Mesothelial cell of epicardium (in vitro differentiated cells): Measurements from ENCODE around the gene SERPINH1. TPM values are rescaled to one million over a fixed set of nuclear protein-coding genes. Genes with fewer than 3 reads are reported as not detected.
A peak's percentile ranks its signal among the peaks of the same experiment; 100 is the strongest.
"Not testable (repeated sequence)": the region's sequence is repeated elsewhere in the genome, so short reads cannot be mapped to it uniquely, and the experiment has no call there.

Experiments
- DNase-seq, 2 experiments: peaks; one replicate each; pipeline ENCODE4 v3.0.0; 2021; ENCODE audit warnings: low spot score in 2 of 2; ENCODE audit not compliant: unreplicated experiment in 2 of 2
- H3K27ac Mint-ChIP-seq: 2 replicates; pipeline ENCODE4 v1.8.0; 2021; ENCODE audit warnings: mixed read lengths
- H3K27me3 Mint-ChIP-seq: 2 replicates; pipeline ENCODE4 v1.8.0; 2021; ENCODE audit warnings: low read depth, mixed read lengths
- H3K36me3 Mint-ChIP-seq: 2 replicates; pipeline ENCODE4 v1.8.0; 2021; ENCODE audit warnings: mixed read lengths
- H3K4me1 Mint-ChIP-seq: 2 replicates; pipeline ENCODE4 v1.8.0; 2021; ENCODE audit warnings: mixed read lengths
- H3K4me3 Mint-ChIP-seq: 2 replicates; pipeline ENCODE4 v1.8.0; 2021; ENCODE audit warnings: mild to moderate bottlenecking, moderate library complexity, mixed read lengths
- H3K9me3 Mint-ChIP-seq: 2 replicates; pipeline ENCODE4 v1.8.0; 2021; ENCODE audit warnings: mixed read lengths
- CTCF ChIP-seq: fragments of 200-600 bp; sonication (generic); IDR thresholded peaks from one replicate; pipeline ENCODE4 v1.5.0; 2021; ENCODE audit warnings: antibody characterized with exemption; ENCODE audit not compliant: unreplicated experiment
- total RNA-seq: library from RNA; stranded (reverse); gene quantifications from 3 replicates; pipeline ENCODE4 v1.2.1, GENCODE V29; 2021

SERPINH1 gene
- total RNA-seq, 1 donor from 2014 or later, result 375 TPM

DNA sequence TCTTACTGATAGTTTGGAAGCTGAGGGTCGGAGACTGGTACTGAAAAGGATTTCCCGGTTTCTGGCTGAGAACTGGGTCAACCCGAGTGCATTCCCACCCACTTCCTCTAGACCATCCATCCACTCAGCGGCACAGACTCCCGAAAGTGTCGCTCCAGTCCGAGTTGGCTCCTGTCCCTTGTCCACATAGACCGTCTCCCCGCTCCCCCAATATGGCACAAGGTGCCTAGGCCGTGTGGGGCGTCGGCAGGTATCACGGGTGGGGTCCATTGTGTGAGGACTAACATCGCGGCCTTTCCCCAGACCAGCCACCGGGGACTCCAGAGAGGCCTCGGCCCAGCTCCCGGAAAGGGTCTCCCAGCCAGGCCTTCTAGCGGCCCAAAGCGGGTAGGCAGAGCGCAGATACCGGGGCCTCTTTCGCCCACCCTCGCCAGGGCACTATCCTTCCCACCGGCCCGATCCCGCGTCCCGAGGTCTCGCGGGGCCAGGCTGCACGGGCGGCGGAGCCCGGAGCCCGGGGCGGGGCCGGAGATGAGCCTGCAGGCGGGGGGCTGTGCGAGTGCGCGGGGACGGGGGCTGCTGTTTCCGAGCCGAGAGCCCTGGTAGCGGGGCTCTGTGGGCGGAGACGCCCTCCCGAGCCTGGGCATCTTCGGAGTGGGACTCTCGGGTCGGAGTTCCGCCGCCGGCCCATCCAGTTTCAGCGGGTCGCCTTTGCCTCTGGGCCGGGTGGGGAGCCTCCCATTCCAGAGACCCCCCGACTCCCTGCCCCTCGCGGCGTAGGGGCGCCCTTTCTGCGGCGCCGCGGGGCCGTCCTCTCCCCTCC is 21.1 kb downstream of the SERPINH1 start:
- H3K9me3 Mint-ChIP-seq, result no peaks in the 10 kb centered on the region
- peaks cover 28% of the 10 kb centered on the region for H3K4me1 Mint-ChIP-seq
- H3K27ac Mint-ChIP-seq, result peak overlapping the region; percentile 96
- peak overlapping the region; percentile 80 for H3K4me3 Mint-ChIP-seq
- TF ChIP-seq CTCF, result peak; percentile 37
- no peaks in the 10 kb centered on the region for H3K36me3 Mint-ChIP-seq
- peak; percentile 74 to 82 for DNase-seq
- H3K27me3 Mint-ChIP-seq, result no peaks in the 10 kb centered on the region

DNA sequence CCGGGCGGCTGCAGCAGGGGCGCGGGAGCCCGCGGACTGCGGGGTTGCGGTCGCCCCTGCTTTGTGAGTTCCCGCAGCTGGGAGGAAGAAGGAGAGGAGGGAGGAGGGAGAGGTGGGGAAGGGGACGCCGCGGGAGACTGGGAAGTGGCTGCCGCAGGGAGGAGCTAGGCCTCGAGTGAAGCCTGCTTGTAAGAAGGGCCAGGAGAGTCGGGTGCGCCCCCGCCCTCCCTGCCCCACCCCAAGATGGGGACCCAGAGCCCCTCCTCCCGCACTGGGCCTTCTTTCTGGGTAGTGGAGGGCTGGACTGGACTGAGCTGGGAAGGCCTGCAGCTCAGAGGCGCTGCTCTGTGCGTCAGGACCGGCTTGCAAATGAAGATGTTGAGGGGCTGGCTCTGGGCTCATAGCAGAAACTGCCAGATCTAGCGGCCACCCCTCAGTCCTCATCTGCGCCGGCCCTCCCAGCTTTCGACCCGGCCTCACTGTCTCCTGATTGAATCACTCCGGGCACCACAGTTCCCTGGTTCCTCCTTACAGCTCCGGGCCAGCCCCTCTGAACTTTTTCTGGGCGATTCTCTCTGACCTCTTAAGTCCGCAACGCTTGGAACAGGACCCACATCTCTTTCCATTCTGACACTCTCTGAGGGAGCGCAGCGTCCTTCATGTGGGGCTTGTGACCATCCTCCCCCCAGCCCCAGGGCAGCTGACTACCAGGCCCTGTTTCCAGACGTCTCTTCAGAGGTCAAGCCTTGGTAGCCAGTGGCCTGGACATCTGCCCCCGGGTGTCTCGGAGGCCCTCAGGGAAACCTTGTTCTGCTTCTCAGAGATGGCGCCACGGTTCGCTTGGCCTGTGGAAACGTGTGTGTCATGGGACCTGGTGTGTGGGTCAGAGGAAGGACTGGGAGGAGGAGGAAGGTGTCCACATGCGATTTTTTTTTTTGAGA is 21.9 kb downstream of the SERPINH1 start:
- no peak for TF ChIP-seq CTCF
- Mint-ChIP-seq H3K4me1 (peaks cover 25% of the 10 kb centered on the region), H3K27ac (peak overlapping the region; percentile 97), H3K36me3 (no peaks in the 10 kb centered on the region), H3K4me3 (peak overlapping the region; percentile 80), H3K27me3 (no peaks in the 10 kb centered on the region), H3K9me3 (no peaks in the 10 kb centered on the region)
- peak; percentile 33 to 67 for DNase-seq

GRCh38 chr11:75584659-75585292 is 22.7 kb downstream of the SERPINH1 start:
- Mint-ChIP-seq H3K4me1 (peaks cover 23% of the 10 kb centered on the region), H3K4me3 (peak overlapping the region; percentile 80), H3K27ac (peak overlapping the region; percentile 97)
- DNase-seq, H3K27me3 Mint-ChIP-seq, H3K36me3 Mint-ChIP-seq, H3K9me3 Mint-ChIP-seq: not testable (repeated sequence)

DNA sequence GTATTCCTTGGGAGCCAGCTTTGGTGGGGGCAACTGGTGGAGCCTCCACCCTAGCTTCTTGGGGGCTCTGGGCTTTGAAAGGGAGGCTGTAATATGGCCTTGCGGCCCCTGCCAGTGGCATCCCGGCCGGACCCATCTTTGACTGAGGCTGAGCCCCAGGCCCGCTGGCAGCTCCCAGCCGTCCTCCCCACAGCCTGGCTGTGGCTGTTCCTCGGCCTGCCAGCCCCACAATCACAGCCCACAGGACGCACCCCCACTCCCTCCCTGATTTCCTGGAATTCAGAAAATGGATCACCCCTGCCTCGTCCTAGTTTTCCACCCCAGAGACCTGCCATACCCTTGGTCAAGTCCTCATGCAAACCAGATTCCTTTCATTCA is 23.2 kb downstream of the SERPINH1 start:
- no peak for TF ChIP-seq CTCF

DNA sequence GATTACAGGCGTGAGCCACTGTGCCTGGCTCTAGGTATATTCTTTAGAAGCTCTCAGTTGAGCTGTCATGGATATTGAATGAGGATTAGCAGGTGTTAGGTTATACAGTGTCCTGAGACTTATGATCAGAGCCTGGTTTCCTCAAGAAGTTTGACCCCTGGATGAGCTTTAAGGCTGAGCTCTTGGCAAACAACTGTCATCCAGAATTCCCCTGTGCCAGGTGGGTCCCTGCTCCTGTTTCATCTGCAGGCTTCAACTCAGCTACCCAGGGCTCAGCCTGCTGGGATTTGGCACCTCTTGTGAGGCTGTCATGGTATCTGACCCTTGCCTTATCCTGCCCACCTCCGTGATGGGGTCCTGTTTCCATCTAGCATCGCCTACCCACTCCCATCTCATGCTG is 24.3 kb downstream of the SERPINH1 start:
- no peak for DNase-seq
- peaks cover 23% of the 10 kb centered on the region for H3K4me1 Mint-ChIP-seq
- H3K9me3 Mint-ChIP-seq, result no peaks in the 10 kb centered on the region
- no peaks in the 10 kb centered on the region for H3K27me3 Mint-ChIP-seq
- no peaks in the 10 kb centered on the region for H3K36me3 Mint-ChIP-seq
- no peak overlapping the region for H3K4me3 Mint-ChIP-seq
- TF ChIP-seq CTCF, result no peak
- no peak overlapping the region for H3K27ac Mint-ChIP-seq

More for the DNA sequence above, 23.2 kb downstream of the SERPINH1 start:
- no peaks in the 10 kb centered on the region for H3K27me3 Mint-ChIP-seq
- H3K4me3 Mint-ChIP-seq, result peak overlapping the region; percentile 18
- peaks cover 23% of the 10 kb centered on the region for H3K4me1 Mint-ChIP-seq
- no peaks in the 10 kb centered on the region for H3K36me3 Mint-ChIP-seq
- no peak for DNase-seq
- H3K27ac Mint-ChIP-seq, result peak overlapping the region; percentile 97
- H3K9me3 Mint-ChIP-seq, result no peaks in the 10 kb centered on the region
